ENCODE measurements around the gene ISY1.
"Not testable (repeated sequence)": the region's sequence is repeated elsewhere in the genome, so short reads cannot be mapped to it uniquely, and the experiment has no call there.

ISY1 gene

GRCh38 chr3:129160891-129161859 is at the start of gene ISY1:
TSS of gene ISY1 (minus strand) at chr3:129161063. CDS start at chr3:129160975, 88 bp downstream.
- peak; percentile 91 for DNase-seq

GRCh38 chr3:129207479-129207878 is 46.6 kb upstream of the ISY1 start:
- no peak for DNase-seq

- DNase-seq, result no peak
These were observed 44.4 kb upstream of the ISY1 start for GRCh38 chr3:129205109-129205832.

- no peak for DNase-seq
These were observed 43.6 kb upstream of the ISY1 start for GRCh38 chr3:129204473-129204872.

- DNase-seq, result no peak
These were observed 38.5 kb upstream of the ISY1 start for GRCh38 chr3:129199366-129199765.

- DNase-seq, result no peak
These were observed 36.5 kb upstream of the ISY1 start for GRCh38 chr3:129197321-129197720.

GRCh38 chr3:129196601-129197000 is 35.7 kb upstream of the ISY1 start:
- no peak for DNase-seq

- DNase-seq, result no peak
These were observed 34.9 kb upstream of the ISY1 start for GRCh38 chr3:129195731-129196256.

GRCh38 chr3:129189793-129190192 is 28.9 kb upstream of the ISY1 start:
- not testable (repeated sequence) for DNase-seq

- no peak for DNase-seq
These were observed 27.0 kb upstream of the ISY1 start for GRCh38 chr3:129187857-129188256.

- no peak for DNase-seq
These were observed 24.9 kb upstream of the ISY1 start for GRCh38 chr3:129185783-129186182.

GRCh38 chr3:129184784-129185542 is 24.1 kb upstream of the ISY1 start:
- not testable (repeated sequence) for DNase-seq

GRCh38 chr3:129184396-129184657 is 23.5 kb upstream of the ISY1 start:
- DNase-seq, result peak; percentile 52

- DNase-seq, result peak; percentile 92
These were observed 22.9 kb upstream of the ISY1 start, which contains the start of gene CNBP for GRCh38 chr3:129183569-129184395. TSS of gene CNBP (minus strand) at chr3:129183896. CDS start at chr3:129171757, 12,139 bp downstream.

GRCh38 chr3:129182390-129183185 is 21.7 kb upstream of the ISY1 start:
- DNase-seq, result peak; percentile 47

- no peak for DNase-seq
These were observed 21.0 kb upstream of the ISY1 start for GRCh38 chr3:129181819-129182218.

GRCh38 chr3:129180461-129180860 is 19.6 kb upstream of the ISY1 start:
- no peak for DNase-seq

- DNase-seq, result no peak
These were observed 15.2 kb upstream of the ISY1 start for GRCh38 chr3:129176051-129176450.

GRCh38 chr3:129173725-129174124 is 12.9 kb upstream of the ISY1 start:
- no peak for DNase-seq

- DNase-seq, result no peak
These were observed 12.3 kb upstream of the ISY1 start for GRCh38 chr3:129173206-129173605.

Measured in stimulated activated CD4-positive, alpha-beta T cell treated with anti-CD3 and anti-CD28 coated beads, Interleukin-4, amount 100 ng/mL, for 24 hours (primary cell).